SJCRH30 (cell line): ENCODE data around the gene MAST2. TPM values are rescaled to one million over a fixed set of nuclear protein-coding genes. Genes with fewer than 3 reads are reported as not detected.

Experiments used
- DNase-seq, 2 experiments: peaks; one replicate each; pipeline ENCODE4 v3.0.0-alpha.2; 2015 to 2020
- H3K27ac ChIP-seq: fragments of 250-450 bp; sonication (Bioruptor Pico); 2 replicates; pipeline ENCODE4 v1.5.1; 2020; ENCODE audit warnings: mild to moderate bottlenecking, moderate library complexity
- H3K27me3 ChIP-seq: fragments of 250-450 bp; sonication (Bioruptor Pico); 2 replicates; pipeline ENCODE4 v1.5.1; 2020; ENCODE audit warnings: mild to moderate bottlenecking, moderate library complexity
- H3K36me3 ChIP-seq: fragments of 250-450 bp; sonication (Bioruptor Pico); 2 replicates; pipeline ENCODE4 v1.5.1; 2020; ENCODE audit warnings: mild to moderate bottlenecking, moderate library complexity
- H3K4me1 ChIP-seq: fragments of 250-450 bp; sonication (Bioruptor Pico); 2 replicates; pipeline ENCODE4 v1.5.1; 2020; ENCODE audit warnings: mild to moderate bottlenecking, moderate library complexity
- H3K4me3 ChIP-seq: fragments of 250-450 bp; sonication (Bioruptor Pico); 2 replicates; pipeline ENCODE4 v1.5.1; 2020; ENCODE audit warnings: mild to moderate bottlenecking, moderate library complexity
- H3K9me3 ChIP-seq: fragments of 250-450 bp; sonication (Bioruptor Pico); replicated peaks from 2 replicates; pipeline ENCODE4 v1.5.1; 2020; ENCODE audit warnings: mild to moderate bottlenecking, moderate library complexity
- total RNA-seq: library from RNA; depleted of rRNA; stranded (reverse); fragments of >200 nt; shearing (Covaris generic); gene quantifications from 2 replicates; pipeline ENCODE4 v1.2.3, GENCODE V29; 2014

MAST2 gene
- total RNA-seq, 1 experiment from 2014 or later = 46.5 TPM

- no peak overlapping the region for H3K4me3 ChIP-seq
- peaks cover 16% of the 10 kb centered on the region for H3K36me3 ChIP-seq
- no peaks in the 10 kb centered on the region for H3K27me3 ChIP-seq
- no peaks in the 10 kb centered on the region; the same call in 1 of the 2 replicates for H3K9me3 ChIP-seq
- no peak for DNase-seq
- no peaks in the 10 kb centered on the region for H3K4me1 ChIP-seq
- H3K27ac ChIP-seq = no peak overlapping the region
These were observed 194.7 kb downstream of the MAST2 start for GRCh38 chr1:45998020-45998617.

- Histone ChIP-seq H3K36me3 (peaks cover 19% of the 10 kb centered on the region), H3K9me3 (no peaks in the 10 kb centered on the region; the same call in 1 of the 2 replicates), H3K27me3 (no peaks in the 10 kb centered on the region), H3K27ac (no peak overlapping the region), H3K4me3 (no peak overlapping the region), H3K4me1 (no peaks in the 10 kb centered on the region)
- no peak for DNase-seq
These were observed 196.1 kb downstream of the MAST2 start for GRCh38 chr1:45999507-45999906.

GRCh38 chr1:46001081-46001785, 197.8 kb downstream of the MAST2 start:
- H3K4me3 ChIP-seq = no peak overlapping the region
- no peaks in the 10 kb centered on the region for H3K27me3 ChIP-seq
- no peaks in the 10 kb centered on the region; the same call in 1 of the 2 replicates for H3K9me3 ChIP-seq
- peaks cover 19% of the 10 kb centered on the region for H3K36me3 ChIP-seq
- no peak for DNase-seq
- no peaks in the 10 kb centered on the region for H3K4me1 ChIP-seq
- no peak overlapping the region for H3K27ac ChIP-seq

- H3K4me3 ChIP-seq = no peak overlapping the region
- DNase-seq = no peak
These were observed 199.2 kb downstream of the MAST2 start for GRCh38 chr1:46002551-46003150.

GRCh38 chr1:46003315-46003714, 199.9 kb downstream of the MAST2 start:
- peaks cover 33% of the 10 kb centered on the region for H3K36me3 ChIP-seq
- DNase-seq = no peak
- no peak overlapping the region for H3K4me3 ChIP-seq
- H3K27ac ChIP-seq = no peak overlapping the region
- H3K9me3 ChIP-seq = no peaks in the 10 kb centered on the region; the same call in 1 of the 2 replicates
- H3K27me3 ChIP-seq = no peaks in the 10 kb centered on the region
- H3K4me1 ChIP-seq = no peaks in the 10 kb centered on the region

More at GRCh38 chr1:46002551-46003150, 199.2 kb downstream of the MAST2 start:
- no peak overlapping the region for H3K27ac ChIP-seq
- H3K36me3 ChIP-seq = peaks cover 27% of the 10 kb centered on the region
- no peaks in the 10 kb centered on the region for H3K4me1 ChIP-seq
- H3K9me3 ChIP-seq = no peaks in the 10 kb centered on the region; the same call in 1 of the 2 replicates
- no peaks in the 10 kb centered on the region for H3K27me3 ChIP-seq

- Histone ChIP-seq H3K36me3 (peaks cover 31% of the 10 kb centered on the region), H3K27me3 (no peaks in the 10 kb centered on the region), H3K9me3 (no peaks in the 10 kb centered on the region; the same call in 1 of the 2 replicates), H3K27ac (no peak overlapping the region), H3K4me1 (no peaks in the 10 kb centered on the region), H3K4me3 (no peak overlapping the region)
- no peak for DNase-seq
These were observed 201.1 kb downstream of the MAST2 start for GRCh38 chr1:46004492-46004891.

- H3K27me3 ChIP-seq = no peaks in the 10 kb centered on the region
- no peak overlapping the region for H3K27ac ChIP-seq
- no peak for DNase-seq
- H3K36me3 ChIP-seq = peaks cover 32% of the 10 kb centered on the region
- H3K4me1 ChIP-seq = no peaks in the 10 kb centered on the region
- H3K9me3 ChIP-seq = no peaks in the 10 kb centered on the region
- no peak overlapping the region for H3K4me3 ChIP-seq
These were observed 202.2 kb downstream of the MAST2 start for GRCh38 chr1:46005594-46005993.

- Histone ChIP-seq H3K4me3 (no peak overlapping the region), H3K36me3 (peaks cover 44% of the 10 kb centered on the region), H3K27ac (no peak overlapping the region), H3K4me1 (no peaks in the 10 kb centered on the region), H3K9me3 (no peaks in the 10 kb centered on the region), H3K27me3 (no peaks in the 10 kb centered on the region)
- DNase-seq = no peak
These were observed 205.2 kb downstream of the MAST2 start for GRCh38 chr1:46008585-46008984.

GRCh38 chr1:46010611-46011010, 207.2 kb downstream of the MAST2 start:
- Histone ChIP-seq H3K27ac (no peak overlapping the region), H3K9me3 (no peaks in the 10 kb centered on the region; the same call in 1 of the 2 replicates), H3K4me3 (no peak overlapping the region), H3K27me3 (no peaks in the 10 kb centered on the region), H3K36me3 (peaks cover 46% of the 10 kb centered on the region), H3K4me1 (no peaks in the 10 kb centered on the region)
- DNase-seq = no peak

- no peak for DNase-seq
- H3K4me1 ChIP-seq = no peaks in the 10 kb centered on the region
- peaks cover 46% of the 10 kb centered on the region for H3K36me3 ChIP-seq
- H3K27me3 ChIP-seq = no peaks in the 10 kb centered on the region
- no peaks in the 10 kb centered on the region; the same call in 1 of the 2 replicates for H3K9me3 ChIP-seq
- no peak overlapping the region for H3K27ac ChIP-seq
- no peak overlapping the region for H3K4me3 ChIP-seq
These were observed 207.8 kb downstream of the MAST2 start for GRCh38 chr1:46011121-46011695.

GRCh38 chr1:46012236-46012635, 208.8 kb downstream of the MAST2 start:
- Histone ChIP-seq H3K27me3 (no peaks in the 10 kb centered on the region), H3K4me3 (no peak overlapping the region), H3K4me1 (no peaks in the 10 kb centered on the region), H3K27ac (no peak overlapping the region), H3K36me3 (peaks cover 42% of the 10 kb centered on the region), H3K9me3 (no peaks in the 10 kb centered on the region; the same call in 1 of the 2 replicates)
- DNase-seq = no peak

GRCh38 chr1:46013581-46013980, 210.2 kb downstream of the MAST2 start:
- no peak overlapping the region for H3K4me3 ChIP-seq
- H3K36me3 ChIP-seq = peaks cover 30% of the 10 kb centered on the region
- H3K27ac ChIP-seq = no peak overlapping the region
- H3K4me1 ChIP-seq = no peaks in the 10 kb centered on the region
- no peak for DNase-seq
- no peaks in the 10 kb centered on the region for H3K27me3 ChIP-seq
- H3K9me3 ChIP-seq = peaks cover 4% of the 10 kb centered on the region

GRCh38 chr1:46017876-46018503, 214.6 kb downstream of the MAST2 start:
- H3K36me3 ChIP-seq = peaks cover 28% of the 10 kb centered on the region
- no peaks in the 10 kb centered on the region for H3K27me3 ChIP-seq
- H3K4me3 ChIP-seq = no peak overlapping the region
- H3K4me1 ChIP-seq = no peaks in the 10 kb centered on the region
- H3K9me3 ChIP-seq = peaks cover 4% of the 10 kb centered on the region
- DNase-seq = peak; percentile 36 to 61
- no peak overlapping the region for H3K27ac ChIP-seq

- H3K27me3 ChIP-seq = no peaks in the 10 kb centered on the region
- no peak overlapping the region for H3K4me3 ChIP-seq
- H3K4me1 ChIP-seq = no peaks in the 10 kb centered on the region
- H3K36me3 ChIP-seq = peaks cover 30% of the 10 kb centered on the region
- H3K9me3 ChIP-seq = peaks cover 4% of the 10 kb centered on the region
- DNase-seq = no peak
- no peak overlapping the region for H3K27ac ChIP-seq
These were observed 215.9 kb downstream of the MAST2 start for GRCh38 chr1:46019348-46019747.
